Fibroblast of skin of back (primary cell): Measurements from ENCODE around the gene NSG2. TPM values are rescaled to one million over a fixed set of nuclear protein-coding genes. Genes with fewer than 3 reads are reported as not detected.
A peak's percentile ranks its signal among the peaks of the same experiment; 100 is the strongest.

Experiments used
- DNase-seq: peaks from one replicate; pipeline ENCODE4 v3.0.0-alpha.2; 2013
- polyA plus RNA-seq, 2 experiments: library from polyadenylated mRNA; unstranded; fragments of 120-200 nt; gene quantifications; one replicate each; pipeline ENCODE4 v1.2.1, GENCODE V29; 2013; ENCODE audit not compliant: insufficient read length in 2 of 2

NSG2 gene
- not detected for polyA plus RNA-seq (2013, experiment 1 of 2; ENCODE audit: insufficient read length)
- polyA plus RNA-seq (2013, experiment 2 of 2; ENCODE audit: insufficient read length) = not detected

GRCh38 chr5:174045470-174046025 lies at the start of gene NSG2:
TSS of gene NSG2 (plus strand) at chr5:174045706. CDS start at chr5:174046756, 1,050 bp downstream.
- DNase-seq = peak; percentile 85

GRCh38 chr5:173997331-173997730 lies 48.2 kb upstream of the NSG2 start:
- no peak for DNase-seq

GRCh38 chr5:173998531-173998930 lies 47.0 kb upstream of the NSG2 start:
- DNase-seq = no peak

- DNase-seq = no peak
Observed at GRCh38 chr5:174000076-174000475, 45.4 kb upstream of the NSG2 start.

GRCh38 chr5:174003795-174004194 lies 41.7 kb upstream of the NSG2 start:
- no peak for DNase-seq

GRCh38 chr5:174008922-174009321 lies 36.6 kb upstream of the NSG2 start:
- no peak for DNase-seq

- no peak for DNase-seq
Observed at GRCh38 chr5:174010365-174010764, 35.1 kb upstream of the NSG2 start.

GRCh38 chr5:174011441-174011840 lies 34.1 kb upstream of the NSG2 start:
- DNase-seq = no peak

- DNase-seq = peak; percentile 56
Observed at GRCh38 chr5:174020069-174020927, 25.2 kb upstream of the NSG2 start.

GRCh38 chr5:174020928-174021304 lies 24.6 kb upstream of the NSG2 start:
- DNase-seq = no peak

GRCh38 chr5:174022384-174023095 lies 23.0 kb upstream of the NSG2 start:
- DNase-seq = no peak

- DNase-seq = no peak
Observed at GRCh38 chr5:174030286-174030685, 15.2 kb upstream of the NSG2 start.

GRCh38 chr5:174044466-174045254 lies 846 bp upstream of the NSG2 start:
- no peak for DNase-seq

GRCh38 chr5:174046558-174046957 lies 1.1 kb downstream of the NSG2 start:
- no peak for DNase-seq

GRCh38 chr5:174047472-174048099 lies 2.1 kb downstream of the NSG2 start:
- DNase-seq = no peak

GRCh38 chr5:174052636-174053035 lies 7.1 kb downstream of the NSG2 start:
- DNase-seq = no peak

- no peak for DNase-seq
Observed at GRCh38 chr5:174053905-174054304, 8.4 kb downstream of the NSG2 start.

- no peak for DNase-seq
Observed at GRCh38 chr5:174056064-174056847, 10.8 kb downstream of the NSG2 start.

GRCh38 chr5:174057206-174057605 lies 11.7 kb downstream of the NSG2 start:
- no peak for DNase-seq

GRCh38 chr5:174058433-174059122 lies 13.1 kb downstream of the NSG2 start:
- DNase-seq = no peak

- DNase-seq = no peak
Observed at GRCh38 chr5:174059247-174059646, 13.7 kb downstream of the NSG2 start.
